Stimulated activated CD4-positive, alpha-beta T cell treated with anti-CD3 and anti-CD28 coated beads, TNF-alpha, amount 100 ng/mL, for 48 hours (primary cell): ENCODE measurements around the gene CD300LG.
"Not testable (repeated sequence)": the region's sequence is repeated elsewhere in the genome, so short reads cannot be mapped to it uniquely, and the experiment has no call there.

ENCODE experiments used
- DNase-seq, 3 donors: peaks; one replicate each; pipeline ENCODE4 v3.0.0-alpha.2; 2020; ENCODE audit warnings: low read depth in 3 of 3

Gene CD300LG

GRCh38 chr17:43825567-43825966 is 21.4 kb upstream of the CD300LG start:
- DNase-seq: no peak

- no peak for DNase-seq
Measured at GRCh38 chr17:43826206-43826605, 20.8 kb upstream of the CD300LG start.

GRCh38 chr17:43827596-43827995 is 19.4 kb upstream of the CD300LG start:
- DNase-seq: no peak

- no peak for DNase-seq
Measured at GRCh38 chr17:43829738-43830137, 17.2 kb upstream of the CD300LG start.

GRCh38 chr17:43830510-43831140 is 16.4 kb upstream of the CD300LG start:
- no peak for DNase-seq

- no peak for DNase-seq
Measured at GRCh38 chr17:43831633-43832032, 15.3 kb upstream of the CD300LG start.

GRCh38 chr17:43832168-43832975 is 14.6 kb upstream of the CD300LG start:
- DNase-seq: no peak

GRCh38 chr17:43832976-43833829 is 13.8 kb upstream of the CD300LG start, which contains the start of gene MPP3:
MPP3 (minus strand) TSS chr17:43833146; CDS start chr17:43831906, 1,240 bp downstream.
- peak in 1 of 3 donors; percentile 18 for DNase-seq

GRCh38 chr17:43834106-43834505 is 12.9 kb upstream of the CD300LG start:
- no peak for DNase-seq

GRCh38 chr17:43839670-43840108 is 7.3 kb upstream of the CD300LG start:
- DNase-seq: no peak

GRCh38 chr17:43840814-43841213 is 6.2 kb upstream of the CD300LG start:
- no peak for DNase-seq

- DNase-seq: no peak
Measured at GRCh38 chr17:43841282-43841681, 5.7 kb upstream of the CD300LG start.

GRCh38 chr17:43842091-43842974 is 4.6 kb upstream of the CD300LG start:
- DNase-seq: not testable (repeated sequence)

GRCh38 chr17:43842975-43843325 is 4.0 kb upstream of the CD300LG start:
- DNase-seq: no peak

GRCh38 chr17:43844241-43844640 is 2.7 kb upstream of the CD300LG start:
- no peak for DNase-seq

- DNase-seq: no peak
Measured at GRCh38 chr17:43845766-43846165, 1.2 kb upstream of the CD300LG start.

- peak; percentile 65 to 79 (median 68) for DNase-seq
Measured at GRCh38 chr17:43846221-43846712, 709 bp upstream of the CD300LG start.

GRCh38 chr17:43848601-43849000 is 1.6 kb downstream of the CD300LG start:
- DNase-seq: no peak

GRCh38 chr17:43849116-43849515 is 2.1 kb downstream of the CD300LG start:
- DNase-seq: no peak

GRCh38 chr17:43852571-43852970 is 5.6 kb downstream of the CD300LG start:
- DNase-seq: no peak

GRCh38 chr17:43853546-43853945 is 6.6 kb downstream of the CD300LG start:
- DNase-seq: no peak
